ENCODE measurements around the gene HS3ST6. TPM values are rescaled to one million over a fixed set of nuclear protein-coding genes. Genes with fewer than 3 reads are reported as not detected.
"Not testable (repeated sequence)": the region's sequence is repeated elsewhere in the genome, so short reads cannot be mapped to it uniquely, and the experiment has no call there.

Gene HS3ST6
- total RNA-seq, 2 donors from 2014 or later: not detected

GRCh38 chr16:1958715-1959268 is 40.6 kb upstream of the HS3ST6 start:
- H3K4me3 Mint-ChIP-seq: peak overlapping the region; percentile 97 to 98
- no peaks in the 10 kb centered on the region for H3K27me3 Mint-ChIP-seq (ENCODE audit: low read depth)
- peak in 1 of 2 donors; percentile 13 for ATAC-seq (replicated peaks in 1 of 2)
- H3K9me3 Mint-ChIP-seq: no peaks in the 10 kb centered on the region
- H3K27ac Mint-ChIP-seq: peak overlapping the region; percentile 97
- no peak for DNase-seq
- peaks cover 9 to 27% of the 10 kb centered on the region in 2 donors for H3K36me3 Mint-ChIP-seq (ENCODE audit: insufficient read depth in 2 of 2)
- H3K4me1 Mint-ChIP-seq (ENCODE audit: low read depth): peaks cover 39% of the 10 kb centered on the region

- H3K9me3 Mint-ChIP-seq; DNase-seq; H3K4me3 Mint-ChIP-seq; ATAC-seq (replicated peaks in 1 of 2); H3K27ac Mint-ChIP-seq; H3K27me3 Mint-ChIP-seq (ENCODE audit: low read depth): not testable (repeated sequence)
- peaks cover 5 to 20% of the 10 kb centered on the region in 2 donors for H3K36me3 Mint-ChIP-seq (ENCODE audit: insufficient read depth in 2 of 2)
- peaks cover 32% of the 10 kb centered on the region for H3K4me1 Mint-ChIP-seq (ENCODE audit: low read depth)
Measured at GRCh38 chr16:1958143-1958491, 39.9 kb upstream of the HS3ST6 start.

GRCh38 chr16:1957434-1958142 is 39.4 kb upstream of the HS3ST6 start:
- not testable (repeated sequence) for H3K4me3 Mint-ChIP-seq; ATAC-seq (replicated peaks in 1 of 2); DNase-seq; H3K27me3 Mint-ChIP-seq (ENCODE audit: low read depth); H3K9me3 Mint-ChIP-seq; H3K27ac Mint-ChIP-seq
- Mint-ChIP-seq H3K36me3 (ENCODE audit: insufficient read depth in 2 of 2) (peaks cover 3 to 15% of the 10 kb centered on the region in 2 donors), H3K4me1 (ENCODE audit: low read depth) (peaks cover 27% of the 10 kb centered on the region)

GRCh38 chr16:1953734-1954133 is 35.5 kb upstream of the HS3ST6 start:
- Mint-ChIP-seq H3K9me3 (no peaks in the 10 kb centered on the region), H3K36me3 (ENCODE audit: insufficient read depth in 2 of 2) (no peaks in the 10 kb centered on the region), H3K27ac (no peak overlapping the region), H3K4me3 (no peak overlapping the region), H3K4me1 (ENCODE audit: low read depth) (no peaks in the 10 kb centered on the region), H3K27me3 (ENCODE audit: low read depth) (no peaks in the 10 kb centered on the region)
- DNase-seq: no peak
- no peak for ATAC-seq (replicated peaks in 1 of 2)

GRCh38 chr16:1950559-1950958 is 32.3 kb upstream of the HS3ST6 start:
- H3K27ac Mint-ChIP-seq: no peak overlapping the region
- no peaks in the 10 kb centered on the region for H3K27me3 Mint-ChIP-seq (ENCODE audit: low read depth)
- no peaks in the 10 kb centered on the region for H3K36me3 Mint-ChIP-seq (ENCODE audit: insufficient read depth in 2 of 2)
- H3K4me3 Mint-ChIP-seq: no peak overlapping the region
- DNase-seq: no peak
- ATAC-seq (replicated peaks in 1 of 2): no peak
- peaks cover 1% of the 10 kb centered on the region for H3K4me1 Mint-ChIP-seq (ENCODE audit: low read depth)
- H3K9me3 Mint-ChIP-seq: no peaks in the 10 kb centered on the region

- H3K27ac Mint-ChIP-seq: no peak overlapping the region
- H3K4me3 Mint-ChIP-seq: no peak overlapping the region
- peaks cover 5% of the 10 kb centered on the region for H3K4me1 Mint-ChIP-seq (ENCODE audit: low read depth)
- H3K36me3 Mint-ChIP-seq (ENCODE audit: insufficient read depth in 2 of 2): no peaks in the 10 kb centered on the region
- DNase-seq: no peak
- H3K9me3 Mint-ChIP-seq: no peaks in the 10 kb centered on the region
- H3K27me3 Mint-ChIP-seq (ENCODE audit: low read depth): no peaks in the 10 kb centered on the region
- ATAC-seq (replicated peaks in 1 of 2): no peak
Measured at GRCh38 chr16:1950047-1950446, 31.8 kb upstream of the HS3ST6 start.

GRCh38 chr16:1949507-1949906 is 31.3 kb upstream of the HS3ST6 start:
- Mint-ChIP-seq H3K4me1 (ENCODE audit: low read depth) (peaks cover 8% of the 10 kb centered on the region), H3K36me3 (ENCODE audit: insufficient read depth in 2 of 2) (no peaks in the 10 kb centered on the region)
- ATAC-seq (replicated peaks in 1 of 2): no peak

GRCh38 chr16:1947369-1947670 is 29.1 kb upstream of the HS3ST6 start:
- no peaks in the 10 kb centered on the region for H3K27me3 Mint-ChIP-seq (ENCODE audit: low read depth)
- no peak for DNase-seq
- H3K27ac Mint-ChIP-seq: no peak overlapping the region
- H3K9me3 Mint-ChIP-seq: no peaks in the 10 kb centered on the region
- H3K36me3 Mint-ChIP-seq (ENCODE audit: insufficient read depth in 2 of 2): peaks cover 2% of the 10 kb centered on the region in 2 donors
- no peak for ATAC-seq (replicated peaks in 1 of 2)
- no peak overlapping the region for H3K4me3 Mint-ChIP-seq
- peaks cover 20% of the 10 kb centered on the region for H3K4me1 Mint-ChIP-seq (ENCODE audit: low read depth)

More at GRCh38 chr16:1949507-1949906, 31.3 kb upstream of the HS3ST6 start:
- Mint-ChIP-seq H3K4me3 (no peak overlapping the region), H3K9me3 (no peaks in the 10 kb centered on the region), H3K27ac (no peak overlapping the region), H3K27me3 (ENCODE audit: low read depth) (no peaks in the 10 kb centered on the region)
- DNase-seq: no peak

- H3K36me3 Mint-ChIP-seq (ENCODE audit: insufficient read depth in 2 of 2): peaks cover 2% of the 10 kb centered on the region in 2 donors
- H3K9me3 Mint-ChIP-seq: no peaks in the 10 kb centered on the region
- H3K27me3 Mint-ChIP-seq (ENCODE audit: low read depth): no peaks in the 10 kb centered on the region
Measured at GRCh38 chr16:1946495-1947368, 28.5 kb upstream of the HS3ST6 start.

GRCh38 chr16:1945559-1946391 is 27.6 kb upstream of the HS3ST6 start:
- Mint-ChIP-seq H3K9me3 (no peaks in the 10 kb centered on the region), H3K4me3 (no peak overlapping the region), H3K4me1 (ENCODE audit: low read depth) (peaks cover 31% of the 10 kb centered on the region), H3K27ac (no peak overlapping the region), H3K36me3 (ENCODE audit: insufficient read depth in 2 of 2) (peaks cover 2% of the 10 kb centered on the region in 2 donors), H3K27me3 (ENCODE audit: low read depth) (no peaks in the 10 kb centered on the region)
- ATAC-seq (replicated peaks in 1 of 2) (no peak), DNase-seq (no peak)

More at GRCh38 chr16:1946495-1947368, 28.5 kb upstream of the HS3ST6 start:
- Mint-ChIP-seq H3K4me1 (ENCODE audit: low read depth) (peaks cover 26% of the 10 kb centered on the region), H3K27ac (no peak overlapping the region), H3K4me3 (no peak overlapping the region)
- DNase-seq: no peak
- no peak for ATAC-seq (replicated peaks in 1 of 2)

GRCh38 chr16:1944612-1945199 is 26.5 kb upstream of the HS3ST6 start:
- Mint-ChIP-seq H3K4me1 (ENCODE audit: low read depth) (peaks cover 31% of the 10 kb centered on the region), H3K9me3 (no peaks in the 10 kb centered on the region)
- no peak for ATAC-seq (replicated peaks in 1 of 2)

More at GRCh38 chr16:1944612-1945199, 26.5 kb upstream of the HS3ST6 start:
- H3K4me3 Mint-ChIP-seq: peak overlapping the region; percentile 98
- peaks cover 2% of the 10 kb centered on the region in 2 donors for H3K36me3 Mint-ChIP-seq (ENCODE audit: insufficient read depth in 2 of 2)
- no peak for DNase-seq
- H3K27ac Mint-ChIP-seq: peak overlapping the region; percentile 81
- no peaks in the 10 kb centered on the region for H3K27me3 Mint-ChIP-seq (ENCODE audit: low read depth)

All from activated T-cell treated with anti-CD3 and anti-CD28 coated beads, Interleukin-2, amount 50 U/mL, for 72 hours (primary cell).